Kidney capillary endothelial cell (primary cell): ENCODE results near the gene MBOAT2.
A peak's percentile ranks its signal among the peaks of the same experiment; 100 is the strongest.

Experiments
- DNase-seq: peaks from one replicate; pipeline ENCODE4 v3.0.0-alpha.2; 2018; ENCODE audit warnings: low spot score

Gene MBOAT2

DNA sequence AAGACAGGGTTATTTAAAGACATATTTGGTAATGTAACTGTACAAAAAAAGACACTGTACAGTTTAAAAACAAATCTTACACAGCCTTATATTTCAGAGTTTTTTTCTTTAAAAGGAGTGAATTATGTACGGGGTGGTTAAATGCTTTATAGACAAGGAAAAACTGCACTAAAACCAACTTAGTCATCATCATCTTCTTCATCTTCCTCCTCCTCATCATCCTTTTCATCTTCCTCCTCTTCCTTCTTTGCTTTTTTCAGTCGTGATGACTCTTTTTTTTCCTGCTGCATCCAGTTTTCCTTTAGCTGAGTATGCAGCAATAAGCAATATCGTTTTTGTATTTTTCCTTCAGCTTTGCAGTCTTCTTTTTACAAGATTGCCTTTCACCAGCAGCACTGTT lies 14.6 kb upstream of the MBOAT2 start:
- no peak for DNase-seq

DNA sequence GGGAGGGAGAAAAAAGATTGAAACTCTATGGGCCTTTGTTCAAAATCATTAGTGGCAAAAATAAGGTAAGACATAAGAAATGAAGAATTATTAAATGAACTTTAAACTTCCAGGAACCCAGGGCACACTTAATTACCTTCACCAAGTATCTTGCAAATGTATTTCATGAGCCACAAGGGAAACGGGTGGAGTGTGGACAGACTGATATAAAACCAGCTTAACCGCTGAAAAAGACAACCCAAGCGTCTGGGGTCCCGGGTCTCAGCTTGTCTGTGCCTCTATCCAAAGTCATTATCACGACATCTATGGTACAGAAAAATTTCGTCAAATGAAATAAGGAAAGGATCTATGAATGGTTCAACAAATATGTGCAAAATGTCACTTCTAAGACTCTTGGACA lies 13.9 kb upstream of the MBOAT2 start:
- no peak for DNase-seq

DNA sequence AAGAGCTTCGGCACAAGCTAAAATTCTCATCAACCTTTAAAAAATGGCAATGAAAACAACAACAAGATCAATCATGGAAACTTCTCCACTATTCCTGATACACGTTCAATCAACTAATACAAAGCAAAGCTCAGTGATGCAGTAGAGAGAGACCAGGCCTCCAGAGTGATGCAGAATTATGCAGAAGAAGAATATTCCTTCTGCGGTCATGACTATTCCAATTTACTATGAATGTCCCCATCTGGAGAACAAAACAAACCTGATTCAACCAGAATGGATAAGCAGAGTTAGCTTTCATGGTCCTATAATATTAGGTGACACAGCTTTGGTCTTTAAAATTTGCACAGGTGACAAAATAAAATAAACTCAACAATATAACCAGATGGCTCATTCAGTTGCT lies 12.5 kb upstream of the MBOAT2 start:
- no peak for DNase-seq

DNA sequence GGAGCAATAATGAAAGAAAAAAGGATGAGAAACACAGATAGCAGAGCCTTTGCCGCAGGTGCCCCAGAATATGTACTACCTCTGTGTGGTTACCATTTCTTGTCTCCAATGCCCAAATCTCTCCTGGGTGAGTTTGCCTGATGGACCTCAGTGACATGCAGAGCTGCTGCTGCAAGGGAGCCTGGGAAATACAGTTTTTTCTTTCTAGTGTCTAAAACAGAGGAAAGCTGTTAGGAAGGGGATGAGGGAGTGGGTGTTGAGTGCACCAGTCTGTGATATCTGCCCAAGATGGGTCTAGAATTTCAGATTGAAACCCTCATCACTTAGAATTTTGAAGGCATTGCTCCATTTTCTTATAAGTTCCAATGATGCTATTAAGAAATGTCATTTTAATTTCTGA lies 9.9 kb upstream of the MBOAT2 start:
- DNase-seq: no peak

DNA sequence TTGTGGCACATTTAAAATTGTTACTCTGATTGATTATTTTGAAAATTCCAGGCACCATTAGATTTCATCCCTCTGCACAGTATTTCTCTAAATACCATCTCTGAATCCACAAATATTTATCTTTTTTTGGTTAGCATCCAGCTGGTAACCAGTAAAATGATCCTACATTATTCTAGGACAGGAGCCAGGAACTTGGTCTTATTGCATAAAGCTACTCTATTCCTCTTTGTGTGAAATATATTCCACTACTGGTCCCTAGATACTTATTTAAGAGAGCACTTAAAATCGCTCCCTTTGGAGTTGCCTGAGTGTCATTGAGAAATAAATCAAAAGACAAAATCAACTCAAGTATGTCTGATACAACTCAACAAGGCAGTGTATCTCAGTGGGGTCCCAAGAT lies 7.4 kb upstream of the MBOAT2 start:
- no peak for DNase-seq

DNA sequence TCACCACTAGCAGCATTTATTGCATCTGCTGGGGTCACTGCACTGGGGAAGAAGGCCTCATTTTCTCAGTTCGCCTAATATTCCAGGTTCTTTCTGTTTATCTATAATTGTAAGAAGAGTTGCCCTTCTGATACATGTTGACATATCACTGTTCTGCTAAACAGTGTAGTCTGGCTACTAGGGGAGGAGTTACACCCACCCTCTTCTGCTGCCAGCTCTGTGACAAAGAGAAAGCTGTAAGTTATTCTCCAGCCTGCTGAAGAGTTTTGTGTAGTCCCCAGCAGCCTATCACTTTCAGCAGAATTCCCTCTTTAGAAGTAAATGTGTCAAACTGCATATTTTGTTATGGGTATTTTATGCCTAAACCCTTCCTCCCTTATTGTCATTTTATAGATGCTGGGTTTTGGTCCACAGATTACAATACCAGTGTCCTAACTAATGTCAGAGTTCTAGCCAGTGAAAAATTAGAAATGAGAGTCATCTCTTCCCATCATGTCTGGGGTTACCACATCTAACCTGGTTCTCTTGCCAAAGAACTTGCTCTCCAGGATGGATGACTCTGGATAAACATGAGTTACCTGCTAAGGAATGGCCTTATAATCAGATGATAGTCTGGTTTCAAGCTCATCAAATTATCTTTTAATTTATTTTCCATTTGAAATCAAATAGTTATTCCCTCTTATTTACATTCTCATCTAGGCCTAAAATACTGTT lies 5.6 kb upstream of the MBOAT2 start:
- no peak for DNase-seq

DNA sequence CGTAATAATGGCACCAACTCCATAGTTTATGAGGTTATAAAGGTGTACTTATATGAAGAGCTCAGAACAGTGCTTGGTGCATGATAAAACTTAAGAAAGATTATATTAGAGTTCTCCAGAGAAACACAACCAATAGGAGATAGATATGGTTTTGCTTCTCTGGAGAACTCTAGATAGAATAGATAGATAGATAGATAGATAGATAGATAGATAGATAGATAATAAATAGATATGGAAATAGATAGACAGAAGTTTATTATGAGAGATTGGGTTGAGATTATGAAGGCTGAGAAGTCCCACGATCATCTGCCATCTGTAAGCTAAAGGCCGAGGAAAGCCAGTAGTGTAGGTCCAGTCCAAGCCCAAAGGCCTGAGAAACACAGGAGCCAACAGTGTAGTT lies 2.9 kb upstream of the MBOAT2 start:
- no peak for DNase-seq

DNA sequence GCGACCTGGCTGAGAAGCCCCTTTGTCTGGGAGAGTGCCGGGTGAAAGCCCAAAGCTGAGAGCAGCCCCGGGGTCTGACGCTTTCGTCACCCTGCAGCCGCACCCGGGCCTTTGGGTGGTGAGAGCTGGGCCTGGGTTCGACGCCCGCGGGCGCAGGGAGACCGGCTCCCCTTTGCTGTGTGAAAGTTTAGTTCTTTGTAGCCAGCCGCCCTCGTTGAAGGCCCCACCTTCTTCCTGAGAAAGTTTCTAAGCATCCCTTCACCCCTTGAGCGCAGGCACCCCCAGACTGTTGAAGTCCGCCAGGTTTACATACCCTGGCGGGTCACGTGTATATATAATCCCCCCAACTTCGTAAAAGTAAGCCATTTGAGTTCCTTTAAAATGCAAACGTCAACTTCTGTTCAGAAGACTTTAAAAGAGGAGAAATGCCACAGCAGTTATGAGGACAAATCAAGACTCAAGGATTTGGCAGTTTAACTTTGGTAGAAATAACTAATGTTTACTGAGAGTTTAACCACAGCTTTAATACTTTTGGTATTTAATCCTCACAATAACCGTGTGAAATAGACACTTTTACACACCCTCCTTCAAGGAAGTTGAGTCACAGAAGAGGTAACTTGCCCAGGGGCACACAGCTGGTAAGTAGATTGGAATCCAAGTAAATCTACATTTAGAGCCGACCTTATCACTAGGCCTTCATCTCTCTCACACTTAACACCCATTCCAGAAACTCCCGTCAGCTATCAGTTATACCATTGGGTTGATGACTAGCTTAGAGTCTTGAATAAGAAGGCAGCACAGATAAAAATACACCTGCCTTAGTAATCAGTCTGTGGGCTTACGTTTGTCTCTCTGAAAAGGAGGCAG lies 1.1 kb upstream of the MBOAT2 start:
- no peak for DNase-seq

DNA sequence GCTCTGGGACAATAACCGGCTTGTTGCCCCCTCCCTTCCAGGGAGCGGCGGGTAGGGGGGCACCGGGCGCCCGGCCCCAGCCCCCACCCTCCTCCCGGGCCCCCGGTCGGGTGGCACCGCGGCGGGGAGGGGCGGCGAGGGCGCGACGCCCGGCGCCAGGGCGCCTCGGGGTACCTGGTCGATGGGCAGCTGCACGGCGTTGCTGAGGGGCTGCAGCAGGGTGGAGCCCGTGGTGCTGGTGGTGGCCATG lies 193 bp downstream of the MBOAT2 start:
- no peak for DNase-seq

DNA sequence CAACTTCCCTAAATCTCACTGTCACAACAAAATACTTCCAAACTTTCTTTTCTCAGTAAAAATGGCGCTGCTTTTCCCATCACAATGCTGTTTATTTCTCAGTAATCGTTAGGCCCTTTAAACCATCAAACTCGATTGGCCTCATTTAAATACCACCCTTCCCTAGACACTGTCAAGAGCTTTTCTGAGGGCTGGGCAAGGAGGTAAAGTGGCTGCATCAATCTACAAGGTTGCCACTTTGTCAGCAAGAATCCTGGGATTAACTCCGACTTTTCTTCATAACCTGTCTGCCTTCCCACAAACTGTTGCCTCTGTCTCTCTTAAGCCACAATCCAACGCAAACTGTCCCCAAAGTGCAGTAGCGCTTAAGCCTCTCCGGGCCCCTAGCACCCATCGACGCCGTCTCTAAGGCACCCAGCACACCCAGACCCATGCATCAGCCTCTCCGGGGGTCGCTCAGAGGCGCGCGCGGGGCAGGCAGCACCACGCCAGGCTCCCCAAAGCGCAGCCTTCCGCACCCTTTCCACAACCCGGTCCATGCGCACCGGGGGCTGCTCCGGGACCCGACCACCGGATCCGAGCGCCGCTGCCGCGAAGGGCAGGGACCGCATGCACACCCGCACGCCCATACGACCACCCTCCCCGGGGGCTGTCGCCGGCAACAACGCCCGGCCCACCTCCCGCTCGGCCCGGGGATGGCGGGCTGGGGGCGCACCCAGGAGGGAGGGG lies 683 bp downstream of the MBOAT2 start:
- DNase-seq: peak; percentile 21

DNA sequence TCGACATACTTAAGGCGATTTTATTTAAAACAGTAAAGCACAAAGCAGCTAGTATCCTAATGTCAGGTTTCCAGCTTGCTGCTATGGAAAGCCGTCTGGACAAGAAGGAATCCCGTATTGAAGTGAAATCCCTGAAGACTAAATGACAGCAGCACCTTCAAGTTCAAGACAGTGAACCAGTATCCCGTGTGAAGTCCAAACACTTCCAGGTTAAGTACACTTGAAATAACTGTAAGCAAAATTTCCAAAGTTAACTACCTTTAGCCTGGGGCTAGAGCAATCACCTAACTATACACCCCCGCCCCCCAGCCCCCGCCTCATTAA lies 1.2 kb downstream of the MBOAT2 start:
- DNase-seq: no peak

DNA sequence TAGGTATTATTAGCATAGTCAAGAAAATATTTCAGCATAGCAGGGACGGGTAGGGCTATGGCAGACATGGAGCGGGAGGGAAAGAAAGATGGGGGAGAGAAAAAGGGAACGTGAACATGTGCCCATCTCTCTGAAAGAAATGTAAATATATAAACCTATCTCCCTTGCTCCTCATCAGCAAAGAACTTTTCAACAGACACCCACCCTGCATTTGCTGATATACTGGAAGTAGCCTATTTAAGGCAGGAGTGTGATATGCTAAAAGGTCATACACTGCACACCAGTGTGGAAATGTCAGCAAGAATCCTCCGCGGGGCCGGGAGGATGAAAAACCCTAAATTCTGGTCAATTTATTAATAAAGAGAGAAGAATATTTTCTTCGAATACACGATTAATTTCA lies 1.7 kb downstream of the MBOAT2 start:
- no peak for DNase-seq

DNA sequence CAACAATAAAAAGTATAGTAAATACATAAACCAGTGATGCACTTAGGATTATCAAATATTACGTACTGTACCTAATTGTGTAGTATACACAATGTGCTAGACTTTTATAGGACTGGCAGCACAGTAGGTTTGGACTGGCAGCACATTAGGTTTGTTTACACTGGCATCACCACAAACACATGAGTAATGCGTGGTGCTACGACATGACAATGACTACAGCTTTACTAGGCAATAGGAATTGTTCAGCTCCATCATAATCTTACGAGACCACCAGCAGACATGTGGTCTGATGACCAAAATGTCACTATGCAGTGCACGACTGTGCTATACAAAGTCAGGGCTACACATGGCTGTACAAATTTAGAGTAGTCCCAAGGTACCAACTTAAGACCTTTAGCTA lies 2.3 kb downstream of the MBOAT2 start:
- DNase-seq: peak; percentile 42

DNA sequence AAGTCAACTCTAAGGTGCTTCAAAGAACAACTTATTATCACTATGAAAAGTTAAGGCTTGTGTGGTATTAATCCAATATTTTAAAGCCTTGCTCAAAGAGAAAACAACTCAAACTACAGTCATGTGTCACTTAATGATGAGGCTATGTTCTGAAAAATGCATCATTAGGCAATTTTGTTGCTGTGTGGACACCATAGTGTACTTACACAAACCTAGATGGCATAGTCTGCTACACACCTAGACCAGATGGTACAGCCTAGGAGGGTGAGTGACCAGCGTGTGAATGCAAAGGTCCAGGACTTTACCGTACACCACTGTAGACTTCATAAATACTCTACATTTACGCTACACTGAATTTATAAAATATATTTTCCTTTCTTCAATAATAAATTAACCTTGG lies 3.0 kb downstream of the MBOAT2 start:
- DNase-seq: no peak

DNA sequence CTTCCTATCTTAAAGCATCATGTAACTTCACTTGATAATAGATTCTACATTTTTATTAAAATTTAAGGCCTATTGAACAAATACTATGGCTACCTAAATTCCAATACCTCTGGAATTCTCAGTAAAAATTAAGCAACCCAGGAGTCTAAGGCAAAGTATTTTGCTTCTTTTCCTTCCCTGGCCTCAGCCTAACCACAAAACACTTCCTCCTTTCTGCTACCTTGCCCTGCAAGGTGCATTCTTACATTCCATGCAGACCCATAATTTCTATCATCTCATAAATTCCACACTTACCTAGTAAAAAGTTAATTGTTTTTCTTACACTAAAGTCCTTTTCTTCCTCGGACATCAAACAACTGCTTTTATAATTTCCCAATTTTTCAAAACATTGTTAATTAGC lies 3.7 kb downstream of the MBOAT2 start:
- no peak for DNase-seq

DNA sequence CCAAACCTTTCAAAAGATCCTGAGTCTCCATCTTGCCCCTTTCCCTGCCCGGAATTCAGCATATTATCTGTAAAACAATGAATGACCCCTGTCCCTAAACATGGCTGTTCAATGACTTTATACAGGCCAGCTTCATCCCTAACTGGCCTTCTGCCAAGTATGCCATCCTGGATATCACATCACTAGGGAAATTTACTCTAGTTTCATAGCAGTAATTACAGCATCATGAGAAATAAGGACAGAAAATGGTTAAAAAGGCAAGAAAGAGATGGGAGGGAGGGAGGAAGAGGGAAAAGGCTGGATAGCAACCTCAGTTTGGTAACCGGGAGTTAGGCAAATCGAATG lies 4.4 kb downstream of the MBOAT2 start:
- no peak for DNase-seq

DNA sequence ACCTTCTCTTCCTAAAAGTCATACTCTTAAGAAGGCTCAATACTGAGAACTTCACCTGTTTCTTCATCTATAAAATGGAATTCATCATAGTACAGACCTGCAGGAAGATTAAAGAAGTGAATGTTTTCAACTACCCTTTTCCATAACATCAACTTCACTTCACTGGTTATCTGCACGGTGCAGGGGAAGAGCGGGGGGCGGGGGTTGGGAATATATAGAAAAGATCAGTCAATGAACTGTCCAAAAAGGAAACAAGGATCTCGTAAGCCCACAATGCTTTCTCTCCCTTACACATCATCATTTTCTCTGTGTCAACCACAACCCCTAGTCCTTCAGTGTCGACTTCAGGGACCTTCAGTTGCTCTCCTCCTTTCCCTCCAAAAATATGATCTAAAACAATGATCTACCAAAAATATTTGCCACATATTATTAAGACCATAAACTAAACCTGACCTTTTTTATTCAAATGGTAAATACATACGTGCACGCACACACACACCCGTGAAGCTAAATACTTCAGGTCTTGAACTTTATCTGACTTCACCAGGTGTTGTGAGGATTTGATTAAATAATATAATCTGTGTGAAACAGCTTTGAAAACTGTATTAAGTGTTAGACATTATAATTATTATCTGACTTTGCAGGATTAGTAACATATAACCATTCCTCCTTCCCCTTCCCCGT lies 4.9 kb downstream of the MBOAT2 start:
- DNase-seq: no peak

DNA sequence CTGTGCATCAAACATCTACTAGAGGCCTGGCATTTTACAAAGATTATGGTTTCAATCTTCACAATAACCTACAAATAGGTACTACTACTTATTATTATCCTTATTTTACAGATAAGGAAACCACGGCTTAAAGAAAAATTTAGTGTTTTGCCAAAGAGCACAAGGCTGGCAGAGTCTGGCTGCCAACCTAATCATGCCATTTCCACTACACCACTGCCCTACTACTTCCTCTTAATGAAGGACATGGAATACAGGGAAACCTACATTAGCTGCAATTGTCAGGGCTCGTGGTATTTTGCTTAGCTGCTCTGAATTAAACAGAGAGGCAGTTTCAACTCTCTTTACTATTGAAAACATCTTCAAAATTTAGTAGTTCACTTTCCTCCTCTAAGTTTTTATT lies 5.9 kb downstream of the MBOAT2 start:
- no peak for DNase-seq

DNA sequence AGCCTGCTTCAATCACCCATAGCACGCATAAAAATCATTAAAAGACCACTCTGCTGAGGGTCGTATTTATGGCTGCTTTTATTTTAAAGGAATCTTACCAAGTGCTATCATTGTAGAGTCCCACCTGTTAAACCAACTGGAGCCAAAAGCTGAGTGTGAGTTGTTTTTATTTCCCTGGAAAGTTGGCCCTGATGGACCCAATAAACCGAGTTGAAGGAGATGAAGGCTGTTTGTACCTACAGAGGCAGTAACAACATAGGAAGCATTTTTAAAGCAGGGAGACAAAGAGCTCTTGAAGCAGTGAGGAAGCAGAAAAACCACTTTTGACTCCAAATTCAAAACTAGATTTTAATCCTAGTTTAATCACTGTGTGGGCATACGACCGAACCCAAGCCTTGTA lies 6.4 kb downstream of the MBOAT2 start:
- DNase-seq: no peak

DNA sequence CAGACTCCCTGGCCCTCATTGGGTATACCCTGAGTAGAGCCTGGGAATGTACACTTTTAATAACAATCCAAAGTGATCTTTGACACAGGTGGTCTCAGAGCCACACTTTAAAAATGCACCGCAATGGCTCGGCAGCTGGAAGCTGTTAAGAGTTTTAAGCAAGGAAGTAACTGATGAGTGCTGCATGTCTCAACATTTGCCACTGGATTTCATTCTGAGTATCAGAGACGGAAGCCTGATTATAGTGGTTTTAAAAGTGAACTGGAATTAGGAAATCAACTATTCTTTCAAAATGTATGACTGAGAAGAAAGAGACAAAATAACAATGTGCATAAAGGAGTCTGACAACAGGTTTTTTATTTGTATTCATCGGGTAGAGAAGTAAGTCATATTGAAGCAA lies 7.5 kb downstream of the MBOAT2 start:
- DNase-seq: no peak

DNA sequence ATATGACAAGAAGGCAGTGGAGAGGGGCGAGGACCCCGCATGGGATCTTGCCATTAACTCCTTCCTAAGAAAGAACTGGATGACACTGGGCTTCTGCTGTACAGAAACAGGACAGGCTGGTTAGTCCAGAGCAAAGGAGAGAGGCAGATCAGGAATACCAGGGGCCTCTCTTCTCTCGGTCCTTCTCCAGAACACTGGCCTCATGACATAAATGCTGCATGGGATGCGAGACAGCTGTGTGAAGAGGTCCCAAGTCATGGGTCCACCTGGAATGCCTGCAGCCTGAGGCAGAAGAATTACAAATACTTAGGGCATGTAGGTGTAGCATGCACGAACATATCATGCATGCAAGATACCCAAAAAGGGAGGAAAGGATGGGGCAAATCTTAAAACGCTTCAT lies 9.1 kb downstream of the MBOAT2 start:
- no peak for DNase-seq

DNA sequence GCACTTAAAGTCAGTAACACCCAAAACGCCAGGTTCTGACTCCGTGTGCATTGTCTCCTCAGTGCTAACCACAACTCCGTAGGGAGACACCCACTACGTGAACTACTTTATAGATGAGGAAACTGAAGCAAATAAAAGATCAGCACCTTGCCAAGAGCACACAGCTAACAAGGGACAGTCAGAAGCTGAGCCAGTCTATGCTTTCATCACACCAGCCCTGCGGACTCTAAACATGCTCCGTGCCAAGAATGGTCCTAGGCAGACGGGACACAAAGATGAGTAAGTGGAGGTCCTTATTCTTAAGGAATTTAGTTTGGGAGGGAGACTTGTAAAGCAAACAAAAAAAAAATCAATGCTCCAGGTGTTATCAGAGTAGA lies 9.6 kb downstream of the MBOAT2 start:
- DNase-seq: no peak
